ENCODE results near the gene MCF2L2. TPM values are rescaled to one million over a fixed set of nuclear protein-coding genes. Genes with fewer than 3 reads are reported as not detected.
"Not testable (repeated sequence)": the region's sequence is repeated elsewhere in the genome, so short reads cannot be mapped to it uniquely, and the experiment has no call there.

MCF2L2 gene
- total and polyA plus RNA-seq, 7 donors, result 0.17 to 2.7 (median 0.57) TPM

DNA sequence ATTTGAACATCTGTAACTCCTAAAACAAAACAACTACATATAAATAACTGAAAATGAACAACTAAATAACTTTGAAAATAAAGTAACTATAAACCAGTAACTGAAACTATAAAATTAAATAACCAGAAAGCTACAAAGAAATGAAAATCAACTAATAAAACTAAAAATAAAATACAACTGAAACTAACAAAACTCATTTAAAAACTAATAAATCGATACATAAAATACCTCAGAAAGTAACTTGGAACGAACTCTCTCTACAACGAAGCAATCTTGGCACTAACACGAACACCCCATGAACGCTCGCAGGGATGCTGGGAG lies 249.9 kb downstream of the MCF2L2 start:
- Histone ChIP-seq H3K27ac (no peak overlapping the region), H3K9me3 (no peaks in the 10 kb centered on the region), H3K27me3 (ENCODE audit: insufficient read depth in 3 of 3, low read length in 2 of 3) (peaks cover 0 to 39% (median 0%) of the 10 kb centered on the region in 3 donors), H3K36me3 (ENCODE audit: insufficient read depth in 1 of 2, low read depth in 1 of 2) (no peaks in the 10 kb centered on the region), H3K4me1 (peaks cover 11% of the 10 kb centered on the region), H3K4me3 (peak overlapping the region; percentile 72)
- intact Hi-C loops (cut with DNase I), result loop anchor here in 1 of 2 donors (5.0 kb wide), 1 partner anchor 56 kb away; no protein-coding TSS in a partner anchor
- no peak for ATAC-seq
- DNase-seq, result no peak
- WGBS, 3 donors, result 2 to 5% (median 4%) methylated on average over 6 of the region's 6 CpGs
- TF ChIP-seq, protein P1, sequence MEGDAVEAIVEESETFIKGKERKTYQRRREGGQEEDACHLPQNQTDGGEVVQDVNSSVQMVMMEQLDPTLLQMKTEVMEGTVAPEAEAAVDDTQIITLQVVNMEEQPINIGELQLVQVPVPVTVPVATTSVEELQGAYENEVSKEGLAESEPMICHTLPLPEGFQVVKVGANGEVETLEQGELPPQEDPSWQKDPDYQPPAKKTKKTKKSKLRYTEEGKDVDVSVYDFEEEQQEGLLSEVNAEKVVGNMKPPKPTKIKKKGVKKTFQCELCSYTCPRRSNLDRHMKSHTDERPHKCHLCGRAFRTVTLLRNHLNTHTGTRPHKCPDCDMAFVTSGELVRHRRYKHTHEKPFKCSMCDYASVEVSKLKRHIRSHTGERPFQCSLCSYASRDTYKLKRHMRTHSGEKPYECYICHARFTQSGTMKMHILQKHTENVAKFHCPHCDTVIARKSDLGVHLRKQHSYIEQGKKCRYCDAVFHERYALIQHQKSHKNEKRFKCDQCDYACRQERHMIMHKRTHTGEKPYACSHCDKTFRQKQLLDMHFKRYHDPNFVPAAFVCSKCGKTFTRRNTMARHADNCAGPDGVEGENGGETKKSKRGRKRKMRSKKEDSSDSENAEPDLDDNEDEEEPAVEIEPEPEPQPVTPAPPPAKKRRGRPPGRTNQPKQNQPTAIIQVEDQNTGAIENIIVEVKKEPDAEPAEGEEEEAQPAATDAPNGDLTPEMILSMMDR (IDR thresholded peaks at IDR 0.05), result no peak

DNA sequence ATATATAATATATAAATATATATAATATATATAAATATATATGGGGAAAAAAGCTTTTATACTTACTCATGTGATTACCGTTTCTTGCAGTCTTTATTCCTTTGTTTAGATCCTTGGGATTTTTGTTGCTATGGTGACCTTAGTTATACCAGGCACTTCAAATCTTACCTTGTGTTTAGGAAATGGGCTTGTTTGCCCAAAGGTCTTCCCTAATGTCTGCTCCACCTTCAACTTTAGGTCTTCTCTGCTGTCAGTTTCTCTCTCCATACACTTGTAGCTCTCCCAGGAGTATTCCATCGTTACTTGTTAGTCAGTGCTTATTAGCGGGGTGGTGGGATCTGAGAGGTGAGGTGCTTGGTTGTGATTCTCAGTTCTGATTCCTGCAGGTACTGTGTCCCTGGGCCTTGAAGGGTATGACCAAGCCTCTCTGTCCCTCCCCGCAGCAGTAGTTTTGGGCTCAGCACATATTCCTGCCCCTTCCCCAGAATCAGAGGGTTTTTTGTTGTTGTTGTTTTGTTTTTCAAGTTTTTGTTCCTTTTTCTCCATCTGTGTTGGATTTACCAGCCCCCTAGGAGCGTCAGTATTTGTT lies 256.3 kb downstream of the MCF2L2 start:
- peaks cover 0 to 12% (median 3%) of the 10 kb centered on the region in 3 donors for H3K27me3 ChIP-seq (ENCODE audit: insufficient read depth in 3 of 3, low read length in 2 of 3)
- H3K4me3 ChIP-seq, result no peak overlapping the region
- no peak for ATAC-seq
- H3K36me3 ChIP-seq (ENCODE audit: insufficient read depth in 1 of 2, low read depth in 1 of 2), result no peaks in the 10 kb centered on the region
- H3K9me3 ChIP-seq, result no peaks in the 10 kb centered on the region
- DNase-seq, result no peak
- no peak overlapping the region for H3K27ac ChIP-seq
- intact Hi-C loops (cut with DNase I), result no loop called here
- no peaks in the 10 kb centered on the region for H3K4me1 ChIP-seq
- 74 to 79% (median 77%) methylated on average over 5 of the region's 5 CpGs for WGBS, 3 donors
- TF ChIP-seq, protein P1 (IDR thresholded peaks at IDR 0.05), result no peak

DNA sequence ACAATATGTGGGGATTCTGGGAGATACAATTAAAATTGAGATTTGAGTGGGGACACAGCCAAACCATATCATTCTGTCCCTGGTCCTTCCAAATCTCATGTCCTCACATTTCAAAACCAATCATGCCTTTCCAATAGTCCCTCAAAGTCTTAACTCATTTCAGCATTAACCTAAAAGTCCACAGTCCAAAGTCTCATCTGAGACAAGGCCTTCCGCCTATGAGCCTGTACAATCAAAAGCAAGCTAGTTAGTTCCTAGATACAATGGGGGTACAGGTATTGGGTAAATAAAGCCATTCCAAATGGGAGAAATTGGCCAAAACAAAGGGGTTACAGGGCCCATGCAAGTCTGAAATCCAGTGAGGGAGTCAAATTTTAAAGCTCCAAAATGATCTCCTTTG lies 260.4 kb downstream of the MCF2L2 start:
- H3K4me1 ChIP-seq; H3K36me3 ChIP-seq (ENCODE audit: insufficient read depth in 1 of 2, low read depth in 1 of 2); H3K4me3 ChIP-seq; ATAC-seq; H3K9me3 ChIP-seq; H3K27ac ChIP-seq; intact Hi-C loops (cut with DNase I); DNase-seq: not testable (repeated sequence)
- 94 to 100% (median 96%) methylated on average over 1 of the region's 1 CpG for WGBS, 3 donors
- peaks cover 3 to 15% (median 4%) of the 10 kb centered on the region in 3 donors for H3K27me3 ChIP-seq (ENCODE audit: insufficient read depth in 3 of 3, low read length in 2 of 3)

DNA sequence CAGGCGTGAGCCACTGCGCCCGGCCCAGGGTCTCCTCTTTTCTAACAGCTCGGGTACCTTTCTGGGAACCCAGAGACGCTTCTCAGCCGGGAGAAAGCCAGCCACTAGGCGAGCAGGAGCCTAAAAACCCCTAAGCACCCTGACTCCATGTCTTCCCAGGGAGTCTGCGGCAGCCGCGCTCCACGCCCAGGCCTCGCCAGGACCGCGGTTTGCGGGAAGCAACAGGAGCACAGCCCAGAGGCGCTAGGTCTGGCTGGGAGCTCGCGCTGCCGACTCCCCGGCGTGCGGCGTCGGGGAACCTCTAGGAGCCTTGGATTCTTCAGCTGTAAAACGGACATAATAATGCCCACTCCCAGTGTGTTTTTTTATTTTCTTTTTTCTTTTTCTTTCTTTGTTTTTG lies 264.9 kb downstream of the MCF2L2 start:
- Histone ChIP-seq H3K27ac (no peak overlapping the region), H3K4me3 (no peak overlapping the region), H3K36me3 (ENCODE audit: insufficient read depth in 1 of 2, low read depth in 1 of 2) (no peaks in the 10 kb centered on the region), H3K4me1 (no peaks in the 10 kb centered on the region), H3K9me3 (no peaks in the 10 kb centered on the region), H3K27me3 (ENCODE audit: insufficient read depth in 3 of 3, low read length in 2 of 3) (peaks cover 3 to 19% (median 10%) of the 10 kb centered on the region in 3 donors)
- intact Hi-C loops (cut with DNase I), result no loop called here
- TF ChIP-seq, protein P1 (IDR thresholded peaks at IDR 0.05), result no peak
- ATAC-seq (no peak), DNase-seq (no peak)
- WGBS, 3 donors, result 86 to 90% (median 87%) methylated on average over 24 to 25 of the region's 25 CpGs

DNA sequence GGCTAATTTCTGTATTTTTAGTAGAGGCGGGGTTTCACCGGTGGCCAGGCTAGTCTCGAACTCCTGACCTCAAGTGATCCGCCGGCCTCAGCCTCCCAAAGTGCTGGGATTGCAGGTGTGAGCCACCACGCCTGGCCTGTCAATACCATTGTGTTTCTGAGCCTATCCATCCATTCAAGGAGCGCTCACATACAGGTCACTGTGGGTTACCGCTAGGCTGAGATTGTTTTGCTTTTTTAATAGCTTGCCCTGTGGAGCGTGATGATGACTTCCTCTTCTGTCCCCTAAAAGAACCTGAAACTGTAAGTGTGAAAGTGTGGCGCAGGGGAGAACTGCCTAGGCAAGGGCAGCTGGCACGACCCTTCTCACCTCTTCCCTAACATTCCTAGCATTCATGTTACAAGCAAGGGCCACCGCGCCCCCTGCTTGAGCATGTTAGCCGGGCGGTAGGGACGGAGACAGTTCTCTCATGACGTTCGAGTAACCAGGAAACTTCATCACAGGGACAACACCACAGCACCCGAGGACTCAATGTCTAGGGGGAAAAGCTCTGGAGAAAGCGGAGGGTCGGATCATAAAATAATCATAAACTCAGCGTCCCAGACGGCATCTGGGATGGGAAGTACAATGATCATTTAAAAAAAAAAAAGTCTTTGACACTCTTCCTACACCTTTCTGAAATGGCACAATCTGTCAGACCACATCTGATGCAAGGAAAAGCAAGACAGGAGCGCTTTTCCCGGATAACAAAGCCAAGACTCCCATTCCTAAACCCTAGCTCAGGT lies 266.7 kb downstream of the MCF2L2 start:
- intact Hi-C loops (cut with DNase I), result no loop called here
- TF ChIP-seq, protein P1 (IDR thresholded peaks at IDR 0.05), result no peak
- H3K9me3 ChIP-seq, result no peaks in the 10 kb centered on the region
- ATAC-seq (no peak), DNase-seq (no peak)
- no peaks in the 10 kb centered on the region for H3K36me3 ChIP-seq (ENCODE audit: insufficient read depth in 1 of 2, low read depth in 1 of 2)
- H3K27me3 ChIP-seq (ENCODE audit: insufficient read depth in 3 of 3, low read length in 2 of 3), result peaks cover 0 to 19% (median 10%) of the 10 kb centered on the region in 3 donors
- peak overlapping the region; percentile 82 for H3K4me3 ChIP-seq
- H3K27ac ChIP-seq, result no peak overlapping the region
- H3K4me1 ChIP-seq, result no peaks in the 10 kb centered on the region
- 48 to 52% (median 51%) methylated on average over 25 of the region's 25 CpGs for WGBS, 3 donors
